ENCODE results near the gene DPY19L1.
"Not testable (repeated sequence)": the region's sequence is repeated elsewhere in the genome, so short reads cannot be mapped to it uniquely, and the experiment has no call there.

DPY19L1 gene

GRCh38 chr7:34988442-34989125, 48.7 kb downstream of the DPY19L1 start:
- DNase-seq (ENCODE audit: low spot score): not testable (repeated sequence)

GRCh38 chr7:34985155-34985554, 52.1 kb downstream of the DPY19L1 start:
- not testable (repeated sequence) for DNase-seq (ENCODE audit: low spot score)

- DNase-seq (ENCODE audit: low spot score): not testable (repeated sequence)
Measured at GRCh38 chr7:34984140-34984539, 53.1 kb downstream of the DPY19L1 start.

- DNase-seq (ENCODE audit: low spot score): no peak
Measured at GRCh38 chr7:34982371-34983019, 54.8 kb downstream of the DPY19L1 start.

- not testable (repeated sequence) for DNase-seq (ENCODE audit: low spot score)
Measured at GRCh38 chr7:34979124-34979523, 58.2 kb downstream of the DPY19L1 start.

GRCh38 chr7:34973400-34973760, 63.9 kb downstream of the DPY19L1 start:
- no peak for DNase-seq (ENCODE audit: low spot score)

- DNase-seq (ENCODE audit: low spot score): not testable (repeated sequence)
Measured at GRCh38 chr7:34972739-34973399, 64.4 kb downstream of the DPY19L1 start.

GRCh38 chr7:34967818-34968217, 69.5 kb downstream of the DPY19L1 start:
- DNase-seq (ENCODE audit: low spot score): not testable (repeated sequence)

GRCh38 chr7:34966504-34966903, 70.8 kb downstream of the DPY19L1 start:
- DNase-seq (ENCODE audit: low spot score): not testable (repeated sequence)

GRCh38 chr7:34958021-34958420, 79.3 kb downstream of the DPY19L1 start:
- no peak for DNase-seq (ENCODE audit: low spot score)

- no peak for DNase-seq (ENCODE audit: low spot score)
Measured at GRCh38 chr7:34952822-34953221, 84.5 kb downstream of the DPY19L1 start.

GRCh38 chr7:34949361-34949760, 87.9 kb downstream of the DPY19L1 start:
- no peak for DNase-seq (ENCODE audit: low spot score)

GRCh38 chr7:34947427-34947826, 89.9 kb downstream of the DPY19L1 start:
- DNase-seq (ENCODE audit: low spot score): not testable (repeated sequence)

- no peak for DNase-seq (ENCODE audit: low spot score)
Measured at GRCh38 chr7:34946486-34946885, 90.8 kb downstream of the DPY19L1 start.

- DNase-seq (ENCODE audit: low spot score): not testable (repeated sequence)
Measured at GRCh38 chr7:34945894-34946477, 91.3 kb downstream of the DPY19L1 start.

- no peak for DNase-seq (ENCODE audit: low spot score)
Measured at GRCh38 chr7:34939175-34939574, 98.1 kb downstream of the DPY19L1 start.

- DNase-seq (ENCODE audit: low spot score): not testable (repeated sequence)
Measured at GRCh38 chr7:34935735-34936165, 101.5 kb downstream of the DPY19L1 start.

GRCh38 chr7:34931739-34932138, 105.5 kb downstream of the DPY19L1 start:
- DNase-seq (ENCODE audit: low spot score): no peak

GRCh38 chr7:34929783-34930182, 107.5 kb downstream of the DPY19L1 start:
- not testable (repeated sequence) for DNase-seq (ENCODE audit: low spot score)

- DNase-seq (ENCODE audit: low spot score): no peak
Measured at GRCh38 chr7:34928560-34928959, 108.7 kb downstream of the DPY19L1 start.

- DNase-seq (ENCODE audit: low spot score): peak; percentile 70
Measured at GRCh38 chr7:34928052-34928451, 109.2 kb downstream of the DPY19L1 start.

- DNase-seq (ENCODE audit: low spot score): not testable (repeated sequence)
Measured at GRCh38 chr7:34920470-34920869, 116.8 kb downstream of the DPY19L1 start.

GRCh38 chr7:34919038-34919437, 118.2 kb downstream of the DPY19L1 start:
- DNase-seq (ENCODE audit: low spot score): not testable (repeated sequence)
